HS-5 (cell line): ENCODE data around the gene FAR2.
"Not testable (repeated sequence)": the region's sequence is repeated elsewhere in the genome, so short reads cannot be mapped to it uniquely, and the experiment has no call there.

Experiments
- DNase-seq: peaks from one replicate; pipeline ENCODE4 v3.0.0-alpha.2; 2012; ENCODE audit warnings: low read depth

FAR2 gene

GRCh38 chr12:29329411-29329810, 180.3 kb downstream of the FAR2 start:
- DNase-seq, result no peak

- no peak for DNase-seq
Observed at GRCh38 chr12:29333178-29333577, 184.1 kb downstream of the FAR2 start.

GRCh38 chr12:29334937-29335336, 185.9 kb downstream of the FAR2 start:
- DNase-seq, result no peak

GRCh38 chr12:29337325-29337724, 188.2 kb downstream of the FAR2 start:
- DNase-seq, result no peak

GRCh38 chr12:29343022-29343799, 194.1 kb downstream of the FAR2 start:
- DNase-seq, result no peak

- no peak for DNase-seq
Observed at GRCh38 chr12:29346769-29347421, 197.8 kb downstream of the FAR2 start.

- DNase-seq, result peak; percentile 14
Observed at GRCh38 chr12:29350080-29350479, 201.0 kb downstream of the FAR2 start.

- no peak for DNase-seq
Observed at GRCh38 chr12:29354954-29355353, 205.9 kb downstream of the FAR2 start.

- no peak for DNase-seq
Observed at GRCh38 chr12:29365091-29365490, 216.0 kb downstream of the FAR2 start.

GRCh38 chr12:29374012-29374411, 224.9 kb downstream of the FAR2 start:
- DNase-seq, result no peak

GRCh38 chr12:29374913-29375312, 225.8 kb downstream of the FAR2 start:
- DNase-seq, result no peak

- DNase-seq, result no peak
Observed at GRCh38 chr12:29376118-29376517, 227.0 kb downstream of the FAR2 start.

GRCh38 chr12:29380536-29381523, 231.8 kb downstream of the FAR2 start, which contains the start of gene ERGIC2:
Gene ERGIC2, minus strand, starts transcription at chr12:29381172. Its CDS starts 9,539 bp downstream, at chr12:29371633.
- DNase-seq, result peak; percentile 96

GRCh38 chr12:29382251-29382650, 233.2 kb downstream of the FAR2 start:
- DNase-seq, result no peak

GRCh38 chr12:29385194-29385593, 236.1 kb downstream of the FAR2 start:
- DNase-seq, result not testable (repeated sequence)
